ENCODE results near the gene AMBP. TPM values are rescaled to one million over a fixed set of nuclear protein-coding genes. Genes with fewer than 3 reads are reported as not detected.
A peak's percentile ranks its signal among the peaks of the same experiment; 100 is the strongest.

Gene AMBP
- total and polyA plus RNA-seq, 2 of the 13 experiments (the other 11 are each of a cell fraction or from before 2014, with no cell fraction given): 1,510 to 2,580 TPM

GRCh38 chr9:114059047-114059803 lies 18.9 kb downstream of the AMBP start (continued):
- no peak for TF ChIP-seq MXD4 (CRISPR knock-in tag; IDR thresholded peaks at IDR 0.05)
- TF ChIP-seq ZNF678 (CRISPR knock-in tag; IDR thresholded peaks at IDR 0.05): 0 out of 2 replicates have a peak, but pooled peaks have one; percentile 42
- peak; percentile 56; the same call in 1 of the 2 replicates for TF ChIP-seq TOPORS (CRISPR knock-in tag; IDR thresholded peaks at IDR 0.05)
- no peak for TF ChIP-seq ZNF792 (CRISPR knock-in tag; IDR thresholded peaks at IDR 0.05)
- no peak for TF ChIP-seq GATA4 (IDR thresholded peaks at IDR 0.05; ENCODE audit: borderline replicate concordance, low read depth)
- TF ChIP-seq RFX1 (IDR thresholded peaks at IDR 0.05): no peak
- TF ChIP-seq AFF4 (CRISPR knock-in tag; IDR thresholded peaks at IDR 0.05): no peak
- no peak for TF ChIP-seq NFE2L1 (CRISPR knock-in tag; IDR thresholded peaks at IDR 0.05; ENCODE audit: borderline replicate concordance)
- TF ChIP-seq ZNF510 (CRISPR knock-in tag; IDR thresholded peaks at IDR 0.05; ENCODE audit: low read depth): peak; percentile 56; the same call in 1 of the 2 replicates
- TF ChIP-seq SAP130 (CRISPR knock-in tag; IDR thresholded peaks at IDR 0.05; ENCODE audit: low read depth): no peak
- TF ChIP-seq TARDBP (CRISPR knock-in tag; IDR thresholded peaks at IDR 0.05): peak; percentile 51; the same call in 1 of the 2 replicates
- TF ChIP-seq RXRA (CRISPR knock-in tag; IDR thresholded peaks at IDR 0.05): no peak
- no peak for TF ChIP-seq ZBTB38 (CRISPR knock-in tag; IDR thresholded peaks at IDR 0.05)
- TF ChIP-seq ZNF225 (CRISPR knock-in tag; IDR thresholded peaks at IDR 0.05): no peak
- TF ChIP-seq JARID2 (CRISPR knock-in tag; IDR thresholded peaks at IDR 0.05; ENCODE audit: insufficient replicate concordance): no peak
- TF ChIP-seq CTCF (CRISPR knock-in tag; IDR thresholded peaks at IDR 0.05): no peak
- no peak for TF ChIP-seq ZBTB46 (CRISPR knock-in tag; IDR thresholded peaks at IDR 0.05; ENCODE audit: borderline replicate concordance)
- TF ChIP-seq HNF1A (IDR thresholded peaks at IDR 0.05; ENCODE audit: low read depth): no peak
- no peak; the same call in 1 of the 2 replicates for TF ChIP-seq HNF1A (CRISPR knock-in tag; IDR thresholded peaks at IDR 0.05; ENCODE audit: borderline replicate concordance)
